ENCODE measurements around the gene NKIRAS2.
A peak's percentile ranks its signal among the peaks of the same experiment; 100 is the strongest.

DNA sequence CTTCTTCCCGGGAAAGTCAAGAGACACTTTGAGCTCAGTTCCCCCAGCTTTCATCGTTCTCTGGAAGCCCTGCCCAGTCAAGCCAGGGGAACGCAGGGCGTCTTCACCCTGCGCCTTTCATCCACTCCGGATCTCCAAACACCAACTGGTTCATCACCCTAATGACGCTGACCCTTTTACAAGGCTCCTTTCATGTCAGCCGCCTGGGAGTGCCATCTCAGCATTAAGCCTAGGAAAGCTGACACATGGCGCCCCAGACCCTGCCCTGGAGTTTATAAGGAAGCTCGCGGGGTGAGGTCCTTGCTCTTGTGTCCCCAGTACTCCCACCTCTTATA lies 2.1 kb upstream of the NKIRAS2 start:
- TF ChIP-seq, protein P1, sequence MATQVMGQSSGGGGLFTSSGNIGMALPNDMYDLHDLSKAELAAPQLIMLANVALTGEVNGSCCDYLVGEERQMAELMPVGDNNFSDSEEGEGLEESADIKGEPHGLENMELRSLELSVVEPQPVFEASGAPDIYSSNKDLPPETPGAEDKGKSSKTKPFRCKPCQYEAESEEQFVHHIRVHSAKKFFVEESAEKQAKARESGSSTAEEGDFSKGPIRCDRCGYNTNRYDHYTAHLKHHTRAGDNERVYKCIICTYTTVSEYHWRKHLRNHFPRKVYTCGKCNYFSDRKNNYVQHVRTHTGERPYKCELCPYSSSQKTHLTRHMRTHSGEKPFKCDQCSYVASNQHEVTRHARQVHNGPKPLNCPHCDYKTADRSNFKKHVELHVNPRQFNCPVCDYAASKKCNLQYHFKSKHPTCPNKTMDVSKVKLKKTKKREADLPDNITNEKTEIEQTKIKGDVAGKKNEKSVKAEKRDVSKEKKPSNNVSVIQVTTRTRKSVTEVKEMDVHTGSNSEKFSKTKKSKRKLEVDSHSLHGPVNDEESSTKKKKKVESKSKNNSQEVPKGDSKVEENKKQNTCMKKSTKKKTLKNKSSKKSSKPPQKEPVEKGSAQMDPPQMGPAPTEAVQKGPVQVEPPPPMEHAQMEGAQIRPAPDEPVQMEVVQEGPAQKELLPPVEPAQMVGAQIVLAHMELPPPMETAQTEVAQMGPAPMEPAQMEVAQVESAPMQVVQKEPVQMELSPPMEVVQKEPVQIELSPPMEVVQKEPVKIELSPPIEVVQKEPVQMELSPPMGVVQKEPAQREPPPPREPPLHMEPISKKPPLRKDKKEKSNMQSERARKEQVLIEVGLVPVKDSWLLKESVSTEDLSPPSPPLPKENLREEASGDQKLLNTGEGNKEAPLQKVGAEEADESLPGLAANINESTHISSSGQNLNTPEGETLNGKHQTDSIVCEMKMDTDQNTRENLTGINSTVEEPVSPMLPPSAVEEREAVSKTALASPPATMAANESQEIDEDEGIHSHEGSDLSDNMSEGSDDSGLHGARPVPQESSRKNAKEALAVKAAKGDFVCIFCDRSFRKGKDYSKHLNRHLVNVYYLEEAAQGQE (IDR thresholded peaks at IDR 0.05; ENCODE audit: insufficient read depth in 1 of 2, low read depth in 2 of 2, low read length in 1 of 2), result no peak
- TF ChIP-seq POLR2AphosphoS5 (IDR thresholded peaks at IDR 0.05; ENCODE audit: low read depth, low read length), result no peak
- TF ChIP-seq, protein P2, sequence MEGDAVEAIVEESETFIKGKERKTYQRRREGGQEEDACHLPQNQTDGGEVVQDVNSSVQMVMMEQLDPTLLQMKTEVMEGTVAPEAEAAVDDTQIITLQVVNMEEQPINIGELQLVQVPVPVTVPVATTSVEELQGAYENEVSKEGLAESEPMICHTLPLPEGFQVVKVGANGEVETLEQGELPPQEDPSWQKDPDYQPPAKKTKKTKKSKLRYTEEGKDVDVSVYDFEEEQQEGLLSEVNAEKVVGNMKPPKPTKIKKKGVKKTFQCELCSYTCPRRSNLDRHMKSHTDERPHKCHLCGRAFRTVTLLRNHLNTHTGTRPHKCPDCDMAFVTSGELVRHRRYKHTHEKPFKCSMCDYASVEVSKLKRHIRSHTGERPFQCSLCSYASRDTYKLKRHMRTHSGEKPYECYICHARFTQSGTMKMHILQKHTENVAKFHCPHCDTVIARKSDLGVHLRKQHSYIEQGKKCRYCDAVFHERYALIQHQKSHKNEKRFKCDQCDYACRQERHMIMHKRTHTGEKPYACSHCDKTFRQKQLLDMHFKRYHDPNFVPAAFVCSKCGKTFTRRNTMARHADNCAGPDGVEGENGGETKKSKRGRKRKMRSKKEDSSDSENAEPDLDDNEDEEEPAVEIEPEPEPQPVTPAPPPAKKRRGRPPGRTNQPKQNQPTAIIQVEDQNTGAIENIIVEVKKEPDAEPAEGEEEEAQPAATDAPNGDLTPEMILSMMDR (IDR thresholded peaks at IDR 0.05), result no peak
- TF ChIP-seq TCF7L2 (IDR thresholded peaks at IDR 0.05; ENCODE audit: low read depth, low read length), result 0 out of 2 replicates have a peak, but pooled peaks have one; percentile 40
